Endothelial cell of umbilical vein (primary cell): ENCODE data around the gene SAMD4A. TPM values are rescaled to one million over a fixed set of nuclear protein-coding genes. Genes with fewer than 3 reads are reported as not detected.

Experiments used
- BruUV-seq: library from RNA; stranded (reverse); fragments of 400-500 nt; replicated peaks from 2 replicates; lab custom pipeline; 2021; lab: Mats Ljungman, UMichigan
- CTCF ChIA-PET: fragments of 300-600, 350-600 bp; sonication (Branson Sonifier 250); formaldehyde crosslinking; loops from one replicate; lab custom pipeline; 2021; ENCODE audit warnings: antibody characterized with exemption, inconsistent platforms; lab: Charles Lee
- POLR2A ChIA-PET: fragments of 300-600, 350-600 bp; sonication (Branson Sonifier 250); formaldehyde crosslinking; loops from one replicate; lab custom pipeline; 2021; ENCODE audit warnings: antibody characterized with exemption, inconsistent platforms; lab: Charles Lee
- DNase-seq: peaks from one replicate; pipeline ENCODE4 v3.0.0-alpha.2; 2011; ENCODE audit warnings: low read depth, low spot score
- FAIRE-seq: peaks from 2 replicates; lab custom pipeline; 2011; peaks lifted over from hg19 to GRCh38; lab: Jason Lieb, UNC
- H2AFZ ChIP-seq: 2 replicates; pipeline ENCODE4 v1.6.0; 2012; ENCODE audit warnings: low read depth, low read length, control low read depth, inconsistent platforms
- H3K27ac ChIP-seq: 2 replicates; pipeline ENCODE4 v1.5.1; 2011; ENCODE audit warnings: low read depth, mild to moderate bottlenecking, control low read depth, low read length, moderate library complexity; ENCODE audit not compliant: insufficient read depth
- H3K27me3 ChIP-seq, 2 experiments: 2 replicates each; pipeline versions ENCODE4 v1.6.0 to v1.6.1; 2011; ENCODE audit warnings: low read length in 2 of 2, mixed read lengths in 1 of 2; ENCODE audit not compliant: control insufficient read depth in 2 of 2, insufficient read depth in 2 of 2
- H3K36me3 ChIP-seq, 2 experiments: 2 replicates in 1 of 2; 3 replicates in 1 of 2; pipeline ENCODE4 v1.5.1; 2011; ENCODE audit warnings: low read length in 2 of 2, mild to moderate bottlenecking in 1 of 2, moderate library complexity in 1 of 2; ENCODE audit not compliant: control insufficient read depth in 2 of 2, insufficient read depth in 2 of 2; ENCODE audit errors: extremely low read depth in 1 of 2
- H3K4me1 ChIP-seq: 3 replicates; pipeline ENCODE4 v1.5.1; 2011; ENCODE audit warnings: mild to moderate bottlenecking, low read length; ENCODE audit not compliant: control insufficient read depth, insufficient read depth; ENCODE audit errors: extremely low read depth
- H3K4me2 ChIP-seq: 2 replicates; pipeline ENCODE4 v1.6.1; 2011; ENCODE audit warnings: low read length, control low read depth, mixed read lengths; ENCODE audit not compliant: insufficient read depth
- H3K4me3 ChIP-seq, 3 experiments: fragments of 200-600 bp in 1 of 3; sonication (generic), shearing (Covaris generic) in 1 of 3; replicated peaks in 1 of 3; 2 replicates each; pipeline ENCODE4 v1.5.1; 2011 to 2016; ENCODE audit warnings: control low read depth in 3 of 3, low read length in 3 of 3, mild to moderate bottlenecking in 2 of 3, inconsistent platforms in 1 of 3, low read depth in 1 of 3, moderate library complexity in 1 of 3; ENCODE audit not compliant: insufficient read depth in 1 of 3
- H3K79me2 ChIP-seq: 2 replicates; pipeline ENCODE4 v1.6.0; 2012; ENCODE audit warnings: low read length, inconsistent platforms; ENCODE audit not compliant: control insufficient read depth, insufficient read depth
- H3K9ac ChIP-seq: replicated peaks from 2 replicates; pipeline ENCODE3; 2011; ENCODE audit warnings: low read length, control low read depth; ENCODE audit not compliant: insufficient read depth; ENCODE audit errors: extremely low read depth
- H3K9me1 ChIP-seq: replicated peaks from 3 replicates; pipeline ENCODE4 v1.6.0; 2011; ENCODE audit warnings: mild to moderate bottlenecking, low read length; ENCODE audit not compliant: control insufficient read depth, insufficient read depth; ENCODE audit errors: extremely low read depth
- H3K9me3 ChIP-seq: replicated peaks from 2 replicates; pipeline ENCODE4 v1.5.1; 2012; ENCODE audit warnings: low read length, inconsistent platforms; ENCODE audit not compliant: control insufficient read depth, insufficient read depth
- H4K20me1 ChIP-seq: replicated peaks from 2 replicates; pipeline ENCODE3; 2011; ENCODE audit warnings: mild to moderate bottlenecking, low read length; ENCODE audit not compliant: control insufficient read depth, insufficient read depth; ENCODE audit errors: extremely low read depth
- CTCF ChIP-seq, 2 donors: IDR thresholded peaks; 1 replicate in 1 of 2; 2 replicates in 1 of 2; pipeline ENCODE4 v1.5.1; 2011; ENCODE audit warnings: low read length in 2 of 2, mild to moderate bottlenecking in 2 of 2, moderate library complexity in 2 of 2, control low read depth in 1 of 2, inconsistent platforms in 1 of 2, low read depth in 1 of 2; ENCODE audit not compliant: insufficient read depth in 1 of 2; ENCODE audit errors: extremely low read depth in 1 of 2
- EZH2 ChIP-seq: IDR thresholded peaks from 2 replicates; pipeline ENCODE4 v1.6.1; 2012; ENCODE audit warnings: borderline replicate concordance, low read depth, mild to moderate bottlenecking, moderate library complexity, low read length, inconsistent platforms; ENCODE audit not compliant: severe bottlenecking
- FOS ChIP-seq: IDR thresholded peaks from 2 replicates; pipeline ENCODE4 v1.6.1; 2011; ENCODE audit warnings: mild to moderate bottlenecking, low read length, moderate library complexity, borderline replicate concordance; ENCODE audit not compliant: insufficient read depth
- JUN ChIP-seq: IDR thresholded peaks from 2 replicates; pipeline ENCODE4 v1.6.1; 2011; ENCODE audit warnings: borderline replicate concordance, low read depth; ENCODE audit not compliant: insufficient read length, insufficient read depth
- MAX ChIP-seq: IDR thresholded peaks from 2 replicates; pipeline ENCODE4 v1.6.1; 2011; ENCODE audit not compliant: insufficient read depth, insufficient read length
- POLR2A ChIP-seq: IDR thresholded peaks from 2 replicates; pipeline ENCODE4 v1.6.1; 2012; ENCODE audit warnings: low read depth, mild to moderate bottlenecking, control low read depth, low read length
- POLR2AphosphoS5 ChIP-seq: IDR thresholded peaks from 2 replicates; pipeline ENCODE4 v1.6.1; 2012; ENCODE audit warnings: low read depth, mild to moderate bottlenecking, control low read depth, low read length, moderate library complexity; ENCODE audit not compliant: insufficient read depth
- dilution Hi-C: fragments of 300-500 bp; cut with MboI; formaldehyde crosslinking; loops from one replicate; pipeline ENCODE4 v1.15.0; 2019; ENCODE audit warnings: low sequenced_read_pairs; ENCODE audit not compliant: extremely low pct_ligation_motif_present
- intact Hi-C: fragments of 100-400 bp; cut with micrococcal nuclease; formaldehyde crosslinking; loops from one replicate; pipeline ENCODE4 v1.10.0; 2022
- polyA plus RNA-seq, 4 experiments: library from polyadenylated mRNA; depleted of rRNA in 3 of 4; stranded (reverse) in 3 of 4; unstranded in 1 of 4; fragments of >200 nt; gene quantifications; 2 replicates each; pipeline versions ENCODE4 v1.2.1 to v1.2.3, GENCODE V29; 2011 to 2012; ENCODE audit warnings: missing spikeins in 1 of 4
- total RNA-seq: library from RNA; stranded (reverse); gene quantifications from 2 replicates; pipeline ENCODE4 v1.2.3, GENCODE V29; 2021

The SAMD4A gene
- total and polyA plus RNA-seq, 2 donors (not counting 3 experiments of a cell fraction or from before 2014, with no cell fraction given), result 37.7 to 95.3 TPM

- ChIA-PET POLR2A (interaction anchor here (1.1 to 2.8 kb wide), 5 partner anchors 69 to 204 kb away, joined by 3 to 14 read pairs (median 4); no protein-coding TSS in a partner anchor), CTCF (interaction anchor here (0.9 to 8.5 kb wide), 5 partner anchors 74 to 227 kb away, joined by 3 to 286 read pairs (median 35); no protein-coding TSS in a partner anchor)
- Histone ChIP-seq H3K9ac (peak overlapping the region; percentile 98), H3K79me2 (peaks cover 76% of the 10 kb centered on the region), H3K27ac (peak overlapping the region; percentile 68), H3K9me1 (no peaks in the 10 kb centered on the region), H3K27me3 (no peaks in the 10 kb centered on the region), H3K4me1 (peaks cover 38% of the 10 kb centered on the region), H3K4me2 (peak overlapping the region; percentile 96), H3K36me3 (peaks cover 1 to 4% of the 10 kb centered on the region in 2 experiments), H3K9me3 (no peaks in the 10 kb centered on the region), H4K20me1 (no peaks in the 10 kb centered on the region), H2AFZ (no peak overlapping the region), H3K4me3 (peak overlapping the region; percentile 29 to 87 (median 50))
- FAIRE-seq (no peak), DNase-seq (no peak)
- peak; percentile 54 for TF ChIP-seq POLR2A
- no peak for TF ChIP-seq FOS
- no peak for TF ChIP-seq CTCF (IDR thresholded peaks at IDR 0.05; ENCODE audit: extremely low read depth in 1 of 2, insufficient read depth in 1 of 2, low read depth in 1 of 2, low read length in 2 of 2)
- TF ChIP-seq JUN, result no peak
- TF ChIP-seq MAX, result no peak
- TF ChIP-seq EZH2, result no peak
- peak; percentile 29 for TF ChIP-seq POLR2AphosphoS5
- dilution Hi-C loops, result no loop called here
- TSS peak; percentile 5 for BruUV-seq
- intact Hi-C loops, result loop anchor here (1.0 to 2.0 kb wide), 3 partner anchors 24 to 74 kb away; no protein-coding TSS in a partner anchor
Measured at GRCh38 chr14:54568821-54569595, 2.1 kb downstream of the SAMD4A start.
